GM21390 (cell line): ENCODE results near the gene TMPRSS4.

Experiments
- ATAC-seq: cut with Tn5 transposase; IDR thresholded peaks from one replicate; pipeline ENCODE4 v1.9.1; 2021; ENCODE audit not compliant: unreplicated experiment

TMPRSS4 gene

GRCh38 chr11:118102721-118103261 is 25.9 kb downstream of the TMPRSS4 start:
- no peak for ATAC-seq

GRCh38 chr11:118104491-118104890 is 27.6 kb downstream of the TMPRSS4 start:
- ATAC-seq: no peak

GRCh38 chr11:118105657-118106305 is 28.9 kb downstream of the TMPRSS4 start:
- no peak for ATAC-seq

DNA sequence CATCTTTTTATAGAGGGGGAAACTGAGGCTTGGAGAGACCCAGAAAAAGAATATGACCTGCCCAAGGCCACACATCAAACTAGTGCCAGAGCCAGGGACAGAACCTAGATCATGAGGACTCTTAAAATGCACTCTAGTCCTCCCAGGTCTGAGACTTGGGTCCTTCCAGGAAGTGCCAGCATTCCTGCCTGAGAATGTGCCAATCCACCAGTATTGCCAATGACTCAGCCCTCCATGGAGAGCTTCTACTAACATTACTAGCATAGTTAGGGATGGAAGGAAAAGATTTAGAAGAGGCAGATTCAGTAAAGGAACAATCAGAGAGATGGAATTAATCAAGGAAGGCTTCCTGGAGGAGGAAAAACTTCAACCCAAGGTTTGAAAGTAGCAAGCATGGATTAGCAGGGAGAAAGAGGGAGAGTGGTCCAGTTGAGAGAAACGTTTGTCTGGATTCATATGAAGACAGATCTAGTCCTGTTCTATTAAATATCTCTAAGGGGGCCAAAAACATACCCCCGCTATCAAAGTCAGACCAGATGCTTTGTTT is 30.0 kb downstream of the TMPRSS4 start:
- ATAC-seq: no peak

DNA sequence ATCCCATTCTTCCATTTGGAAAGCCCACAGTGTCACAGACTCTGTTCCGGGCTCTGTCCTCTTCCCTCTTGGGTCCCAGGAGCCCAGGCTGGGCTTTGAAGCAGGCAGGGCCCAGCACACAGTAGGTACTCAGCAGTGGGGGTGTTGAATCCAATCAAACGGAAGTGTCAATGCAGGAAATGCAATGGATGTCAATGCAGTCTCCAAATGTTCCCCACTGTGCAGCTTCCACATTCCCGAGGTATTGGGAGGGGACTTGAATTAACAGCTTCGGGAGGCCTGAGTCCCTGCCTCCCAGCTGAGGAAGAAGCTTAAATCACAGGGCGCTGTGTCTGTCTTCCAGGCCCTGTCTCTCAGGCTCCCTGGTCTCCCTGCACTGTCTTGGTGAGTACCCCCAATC is 31.6 kb downstream of the TMPRSS4 start:
- ATAC-seq: no peak

DNA sequence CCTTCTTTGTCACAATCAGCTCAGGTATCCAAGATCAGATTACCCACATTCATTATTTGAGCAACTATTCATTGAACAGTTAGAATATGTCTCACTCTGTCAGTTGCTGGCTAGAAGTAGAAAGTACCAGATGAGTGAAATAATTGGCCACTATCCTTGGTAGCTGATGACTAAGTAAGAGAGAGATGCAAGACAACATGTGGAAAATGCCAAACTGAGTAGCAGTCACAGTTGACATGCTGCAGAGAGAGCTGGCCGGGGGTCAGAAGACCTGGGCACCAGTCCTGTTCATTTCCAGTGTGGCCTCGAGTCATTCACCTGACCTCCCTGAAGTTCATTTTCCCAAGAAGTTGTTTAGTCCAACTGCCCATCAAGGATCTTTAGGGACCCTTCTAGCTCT is 32.4 kb downstream of the TMPRSS4 start:
- no peak for ATAC-seq

DNA sequence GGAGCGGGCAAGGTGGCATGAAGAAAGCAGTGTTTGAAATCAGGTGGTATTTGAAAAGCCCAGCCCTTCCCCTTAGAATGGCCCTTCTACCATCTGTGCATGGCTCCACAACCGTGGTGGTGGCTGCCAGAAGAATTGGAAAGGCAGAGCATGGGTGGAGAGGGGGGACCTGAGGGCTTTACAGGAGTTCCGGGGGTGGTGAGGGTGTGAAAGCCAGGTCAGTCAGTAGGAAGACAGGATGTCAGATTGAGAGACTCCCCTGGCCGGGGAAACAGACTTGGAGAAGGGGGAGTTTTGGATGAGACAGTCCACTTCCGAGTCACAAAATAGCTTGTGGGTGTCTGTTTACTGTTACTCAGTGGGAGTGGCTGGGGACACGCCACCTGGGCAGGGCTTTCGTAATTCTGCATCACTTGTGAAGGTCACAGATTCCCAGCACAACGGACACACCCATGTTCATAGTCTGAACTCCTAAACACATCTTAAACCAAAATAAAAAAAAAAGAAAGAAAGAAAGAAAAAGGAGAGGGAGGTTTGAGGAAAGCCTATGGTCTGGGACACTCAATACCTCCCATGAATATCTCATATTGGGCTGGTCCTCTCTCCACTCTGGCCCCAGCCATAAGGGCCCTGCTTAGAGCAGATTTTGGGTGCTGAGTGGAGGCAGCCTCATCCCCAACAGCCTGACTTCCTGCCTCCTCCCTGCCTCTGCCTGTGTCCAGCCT is 34.3 kb downstream of the TMPRSS4 start:
- no peak for ATAC-seq

- no peak for ATAC-seq
Measured at GRCh38 chr11:118111744-118112035, 34.8 kb downstream of the TMPRSS4 start.

DNA sequence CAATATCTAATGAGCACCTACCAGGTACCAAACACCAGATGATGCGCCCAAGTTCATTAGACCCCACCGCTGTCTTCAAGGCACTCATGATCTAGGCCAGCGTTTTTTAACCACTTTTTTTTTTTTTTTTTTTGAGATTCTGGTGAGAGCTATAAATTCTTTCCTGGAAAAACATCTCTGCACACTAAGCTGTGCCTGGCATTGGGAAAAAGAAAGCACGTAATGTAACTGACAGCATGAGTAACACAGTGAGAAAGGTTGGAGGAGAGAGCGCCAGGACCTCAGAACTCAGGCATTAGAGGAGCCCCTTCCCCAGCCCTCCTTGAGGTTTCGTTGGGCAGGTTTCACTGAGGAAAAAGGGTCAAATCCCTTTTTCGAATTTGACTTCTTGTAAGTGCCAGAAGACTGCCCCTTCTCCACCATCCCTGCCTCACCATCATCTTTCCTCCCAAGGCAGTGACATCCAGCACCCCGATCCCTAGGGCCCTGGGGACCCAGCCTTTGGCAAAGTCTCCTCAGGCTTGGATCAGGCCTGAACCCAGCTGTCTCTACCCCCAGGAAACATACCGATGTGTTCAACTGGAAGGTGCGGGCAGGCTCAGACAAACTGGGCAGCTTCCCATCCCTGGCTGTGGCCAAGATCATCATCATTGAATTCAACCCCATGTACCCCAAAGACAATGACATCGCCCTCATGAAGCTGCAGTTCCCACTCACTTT is 36.0 kb downstream of the TMPRSS4 start:
- ATAC-seq: no peak

DNA sequence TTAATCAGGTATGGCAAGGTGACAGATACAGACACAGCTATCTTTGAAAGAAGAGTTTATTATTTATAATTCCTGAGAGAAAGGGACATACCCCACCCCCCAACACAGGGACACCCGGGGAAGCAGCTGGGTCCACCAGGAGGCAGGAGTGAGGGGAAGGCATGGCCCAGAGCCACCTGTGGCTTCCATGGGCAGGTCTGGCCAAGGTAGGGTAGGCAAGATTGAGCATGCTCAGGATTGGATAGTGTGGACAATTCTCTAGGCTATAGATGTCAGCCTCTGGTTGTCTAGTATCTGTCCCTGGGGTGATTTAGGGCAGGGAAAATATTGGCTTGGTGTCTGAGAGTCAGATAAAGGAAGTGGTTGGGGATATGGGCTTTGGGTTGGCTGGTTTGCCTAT is 37.4 kb downstream of the TMPRSS4 start:
- no peak for ATAC-seq

DNA sequence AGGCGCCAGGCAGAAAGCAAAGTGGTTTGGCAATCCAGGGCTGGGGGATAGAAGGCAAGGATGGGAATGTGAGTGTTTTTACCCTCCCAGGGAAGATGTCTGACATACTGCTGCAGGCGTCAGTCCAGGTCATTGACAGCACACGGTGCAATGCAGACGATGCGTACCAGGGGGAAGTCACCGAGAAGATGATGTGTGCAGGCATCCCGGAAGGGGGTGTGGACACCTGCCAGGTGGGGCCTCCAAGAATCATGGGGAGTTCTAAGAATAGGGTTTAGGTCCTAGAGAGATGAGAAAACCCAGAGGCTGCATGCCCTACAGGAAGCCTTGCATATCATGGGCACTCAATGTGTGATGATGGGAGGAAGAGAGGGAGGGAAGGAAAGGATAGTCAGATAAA is 38.2 kb downstream of the TMPRSS4 start:
- no peak for ATAC-seq

- no peak for ATAC-seq
Measured at GRCh38 chr11:118117790-118118601, 41.1 kb downstream of the TMPRSS4 start.

DNA sequence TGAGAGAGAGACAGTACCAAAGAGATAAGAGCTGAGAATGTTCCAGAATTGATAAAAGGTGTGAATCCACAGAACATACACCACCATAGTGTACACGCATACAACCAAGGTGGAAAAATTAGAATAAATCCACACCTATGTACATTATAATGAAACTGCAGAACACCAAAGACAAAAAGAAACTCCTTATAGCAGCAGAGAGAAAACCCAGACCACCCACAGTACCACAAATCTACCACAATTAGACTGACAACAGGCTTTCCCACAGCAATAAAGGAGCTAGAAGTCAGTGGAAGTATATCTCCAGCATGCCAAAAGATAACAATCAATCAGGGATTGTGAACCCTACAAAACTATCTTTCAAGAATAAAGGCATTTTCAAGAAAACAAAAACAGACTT is 43.9 kb downstream of the TMPRSS4 start:
- ATAC-seq: no peak

DNA sequence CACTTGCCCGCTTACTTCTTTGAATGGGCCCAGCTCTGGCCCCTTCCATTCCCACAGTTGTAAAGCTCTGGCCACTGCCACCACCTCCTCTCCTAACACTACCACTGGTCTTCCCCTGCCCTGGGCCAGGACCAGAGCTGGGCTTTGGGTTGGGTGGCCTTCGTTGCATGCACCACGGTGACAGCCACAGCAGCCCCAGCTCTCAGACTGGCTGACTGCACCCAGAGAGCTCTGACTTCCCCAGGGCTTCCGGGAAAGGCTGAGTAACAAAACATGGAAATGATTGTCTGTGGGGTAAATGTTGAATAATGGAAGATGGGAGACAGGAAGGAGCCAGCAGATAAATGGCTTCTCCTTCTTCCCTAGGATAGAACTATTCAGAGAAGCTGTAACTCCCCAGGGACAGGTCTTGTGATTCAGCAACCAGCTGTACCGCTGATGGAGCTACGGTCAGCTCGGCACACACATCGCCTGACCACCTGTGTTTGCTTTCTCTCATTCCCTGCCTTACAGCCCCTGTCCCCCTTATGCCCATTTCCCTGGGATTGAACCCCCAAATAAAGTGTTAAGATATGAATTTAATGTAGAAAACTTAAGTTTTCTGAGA is 48.2 kb downstream of the TMPRSS4 start:
- no peak for ATAC-seq

GRCh38 chr11:118126082-118126838 is 49.4 kb downstream of the TMPRSS4 start:
- ATAC-seq: no peak

DNA sequence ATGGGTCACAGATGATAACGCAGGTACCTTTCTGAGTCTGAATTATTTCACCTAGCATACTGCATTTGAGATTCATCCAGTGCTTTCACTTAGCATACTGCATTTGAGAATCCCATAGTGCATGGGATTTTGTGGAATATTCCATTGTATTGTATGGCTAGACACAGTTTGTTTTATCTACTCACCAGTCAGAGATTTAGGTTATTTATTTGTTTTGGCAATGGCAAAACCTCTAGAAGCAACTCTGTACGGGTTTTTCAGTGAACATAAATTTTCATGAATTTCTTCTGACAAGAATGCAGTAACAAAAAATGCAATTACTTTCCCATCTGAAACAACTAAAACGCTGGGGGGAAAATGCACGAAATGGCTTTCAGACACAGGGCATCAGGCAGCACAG is 51.4 kb downstream of the TMPRSS4 start:
- no peak for ATAC-seq

GRCh38 chr11:118128721-118129470 is 52.0 kb downstream of the TMPRSS4 start:
- no peak for ATAC-seq

DNA sequence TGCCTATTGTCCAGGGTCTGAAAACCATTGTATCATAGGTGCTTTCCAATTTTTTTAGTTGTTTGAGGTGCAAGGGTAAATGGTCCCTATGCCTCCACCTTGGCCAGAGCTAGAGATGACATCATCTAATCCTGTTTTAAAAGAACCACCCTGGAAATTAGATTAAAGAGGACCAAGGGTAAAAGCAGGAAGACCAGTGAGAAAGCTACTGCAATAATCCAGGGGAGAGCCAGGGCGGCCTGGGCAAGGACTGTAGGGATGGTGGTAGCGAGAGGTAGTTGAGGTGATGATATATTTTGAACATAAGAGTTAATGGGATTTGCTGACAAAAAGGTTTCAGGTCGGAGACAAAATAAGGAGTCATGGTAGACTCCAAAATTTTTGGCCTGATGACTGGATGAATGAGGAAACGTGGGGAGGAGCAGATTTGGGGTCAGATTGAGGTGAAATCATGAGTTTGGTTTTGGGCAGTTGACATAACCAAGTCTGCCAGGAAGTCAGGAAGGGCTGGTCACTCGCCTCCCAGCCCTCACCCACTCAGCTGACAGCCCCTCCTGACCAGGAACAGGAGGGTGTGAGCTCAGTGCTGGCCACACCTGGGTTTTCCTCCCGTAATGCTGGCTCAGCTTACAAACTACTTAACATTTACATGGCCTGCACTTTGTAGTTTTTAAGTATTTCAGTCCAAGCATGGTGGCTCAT is 52.7 kb downstream of the TMPRSS4 start:
- no peak for ATAC-seq
